Measurements from ENCODE around the gene PSMD13. TPM values are rescaled to one million over a fixed set of nuclear protein-coding genes. Genes with fewer than 3 reads are reported as not detected.

Gene PSMD13
- total and polyA plus RNA-seq, 4 donors: 48.8 to 56.7 (median 52.8) TPM

- H3K36me3 ChIP-seq (ENCODE audit: control insufficient read depth in 4 of 4, insufficient read depth in 3 of 4, low read depth in 1 of 4, low read length in 3 of 4): no peaks in the 10 kb centered on the region
- H3K27me3 ChIP-seq (ENCODE audit: control insufficient read depth in 4 of 4, insufficient read depth in 4 of 4, low read length in 3 of 4): no peaks in the 10 kb centered on the region
- DNase-seq (ENCODE audit: low spot score): no peak
- no peaks in the 10 kb centered on the region for H3K9me3 ChIP-seq (ENCODE audit: control insufficient read depth in 4 of 4, low read length in 3 of 4)
- 80% methylated on average over 10 of the region's 10 CpGs for WGBS
- H3K27ac ChIP-seq (ENCODE audit: low read depth in 1 of 2, low read length in 2 of 2): no peak overlapping the region
- H3K4me1 ChIP-seq (ENCODE audit: control insufficient read depth in 4 of 4, insufficient read depth in 4 of 4, low read length in 3 of 4): no peaks in the 10 kb centered on the region
- H3K9ac ChIP-seq (ENCODE audit: low read depth in 1 of 2, low read length in 2 of 2): no peak overlapping the region
- TF ChIP-seq RAD21 (IDR thresholded peaks at IDR 0.05): no peak
- TF ChIP-seq ZBTB33 (IDR thresholded peaks at IDR 0.05): no peak
- TF ChIP-seq NR2F2 (IDR thresholded peaks at IDR 0.05): no peak
- no peak for TF ChIP-seq CTCF (IDR thresholded peaks at IDR 0.05; ENCODE audit: low read depth, low read length, missing input control)
- no peak for TF ChIP-seq TAF1 (conservative IDR thresholded peaks at IDR 0.05)
- no peak for TF ChIP-seq SP1 (IDR thresholded peaks at IDR 0.05)
- no peak for TF ChIP-seq ATF3 (IDR thresholded peaks at IDR 0.05)
- no peak for TF ChIP-seq HNF4G (IDR thresholded peaks at IDR 0.05)
- TF ChIP-seq MAX (IDR thresholded peaks at IDR 0.05): no peak
- TF ChIP-seq REST (IDR thresholded peaks at IDR 0.05): no peak
- TF ChIP-seq HNF4A (conservative IDR thresholded peaks at IDR 0.05): no peak
- TF ChIP-seq YY1 (IDR thresholded peaks at IDR 0.05): no peak
- TF ChIP-seq GABPA (IDR thresholded peaks at IDR 0.05 in 1 of 2, conservative IDR thresholded peaks at IDR 0.05 in 1 of 2): no peak
- H3K4me3 ChIP-seq (ENCODE audit: low read depth in 1 of 3, low read length in 3 of 3): no peak overlapping the region
Measured at GRCh38 chr11:259413-259812, 22.6 kb downstream of the PSMD13 start.

- no peak overlapping the region for H3K27ac ChIP-seq (ENCODE audit: low read depth in 1 of 2, low read length in 2 of 2)
- H3K4me3 ChIP-seq (ENCODE audit: low read depth in 1 of 3, low read length in 3 of 3): no peak overlapping the region
- TF ChIP-seq RXRA (IDR thresholded peaks at IDR 0.05) (no peak), YY1 (IDR thresholded peaks at IDR 0.05) (no peak), TAF1 (conservative IDR thresholded peaks at IDR 0.05) (no peak), CTCF (IDR thresholded peaks at IDR 0.05; ENCODE audit: low read depth, low read length, missing input control) (no peak), EGR1 (IDR thresholded peaks at IDR 0.05; ENCODE audit: low read depth in 2 of 2) (no peak), RAD21 (IDR thresholded peaks at IDR 0.05) (no peak)
- H3K27me3 ChIP-seq (ENCODE audit: control insufficient read depth in 4 of 4, insufficient read depth in 4 of 4, low read length in 3 of 4): no peaks in the 10 kb centered on the region
- H3K4me1 ChIP-seq (ENCODE audit: control insufficient read depth in 4 of 4, insufficient read depth in 4 of 4, low read length in 3 of 4): no peaks in the 10 kb centered on the region
- peaks cover 0 to 1% (median 0%) of the 10 kb centered on the region in 4 donors for H3K9me3 ChIP-seq (ENCODE audit: control insufficient read depth in 4 of 4, low read length in 3 of 4)
- 91% methylated on average over 4 of the region's 4 CpGs for WGBS
- no peak for DNase-seq (ENCODE audit: low spot score)
- no peak overlapping the region for H3K9ac ChIP-seq (ENCODE audit: low read depth in 1 of 2, low read length in 2 of 2)
- H3K36me3 ChIP-seq (ENCODE audit: control insufficient read depth in 4 of 4, insufficient read depth in 3 of 4, low read depth in 1 of 4, low read length in 3 of 4): no peaks in the 10 kb centered on the region
Measured at GRCh38 chr11:261624-262023, 24.8 kb downstream of the PSMD13 start.

Measured in liver (tissue), 9 donors.